Rectal smooth muscle tissue (tissue), 1 donor: ENCODE results near the gene ZNF32.

ENCODE experiments used
- H3K27ac ChIP-seq: one replicate; pipeline ENCODE4 v1.7.0; 2013; ENCODE audit warnings: low read depth, low read length, inconsistent platforms
- H3K27me3 ChIP-seq: one replicate; pipeline ENCODE4 v1.7.0; 2013; ENCODE audit warnings: low read length; ENCODE audit not compliant: control insufficient read depth, insufficient read depth
- H3K36me3 ChIP-seq: one replicate; pipeline ENCODE4 v1.7.0; 2013; ENCODE audit warnings: low read length; ENCODE audit not compliant: control insufficient read depth, insufficient read depth
- H3K4me1 ChIP-seq: one replicate; pipeline ENCODE4 v1.7.0; 2013; ENCODE audit warnings: low read length; ENCODE audit not compliant: control insufficient read depth, insufficient read depth
- H3K4me3 ChIP-seq: one replicate; pipeline ENCODE4 v1.7.0; 2013; ENCODE audit warnings: low read length
- H3K9ac ChIP-seq: one replicate; pipeline ENCODE4 v1.7.0; 2013; ENCODE audit warnings: low read length

The ZNF32 gene

GRCh38 chr10:43688348-43688892 is 39.7 kb upstream of the ZNF32 start:
- no peak overlapping the region for H3K27ac ChIP-seq
- H3K4me3 ChIP-seq: no peak overlapping the region
- H3K4me1 ChIP-seq: peaks cover 3% of the 10 kb centered on the region
- H3K36me3 ChIP-seq: no peaks in the 10 kb centered on the region
- no peak overlapping the region for H3K9ac ChIP-seq
- H3K27me3 ChIP-seq: no peaks in the 10 kb centered on the region

- H3K36me3 ChIP-seq: no peaks in the 10 kb centered on the region
- H3K9ac ChIP-seq: no peak overlapping the region
- H3K27ac ChIP-seq: no peak overlapping the region
- no peaks in the 10 kb centered on the region for H3K27me3 ChIP-seq
- peaks cover 3% of the 10 kb centered on the region for H3K4me1 ChIP-seq
- H3K4me3 ChIP-seq: no peak overlapping the region
These were observed 38.7 kb upstream of the ZNF32 start for GRCh38 chr10:43687373-43687772.

- Histone ChIP-seq H3K9ac (no peak overlapping the region), H3K4me3 (no peak overlapping the region), H3K27ac (no peak overlapping the region), H3K27me3 (no peaks in the 10 kb centered on the region), H3K4me1 (peaks cover 3% of the 10 kb centered on the region), H3K36me3 (no peaks in the 10 kb centered on the region)
These were observed 37.7 kb upstream of the ZNF32 start for GRCh38 chr10:43686414-43686813.

DNA sequence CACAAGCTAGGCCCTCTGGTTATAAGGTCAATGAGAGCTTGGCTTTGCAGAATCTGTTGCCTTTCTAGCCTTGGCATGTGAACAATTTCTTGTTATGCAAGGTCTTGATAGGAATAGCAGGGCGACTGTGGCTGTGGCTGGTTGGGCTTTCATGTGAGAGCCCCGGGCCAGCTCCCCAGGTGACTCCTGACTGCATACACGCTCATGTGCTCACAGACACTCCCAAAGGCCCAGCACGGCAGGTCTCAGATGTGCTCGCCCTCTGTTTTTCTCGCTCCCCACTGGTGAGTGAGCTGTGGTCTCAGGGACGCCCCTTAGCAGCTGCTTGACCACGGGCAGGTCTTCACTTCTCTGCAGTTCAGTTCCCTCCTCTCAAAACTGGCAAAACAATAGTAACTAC is 37.1 kb upstream of the ZNF32 start:
- no peak overlapping the region for H3K9ac ChIP-seq
- no peak overlapping the region for H3K27ac ChIP-seq
- no peaks in the 10 kb centered on the region for H3K27me3 ChIP-seq
- peaks cover 3% of the 10 kb centered on the region for H3K4me1 ChIP-seq
- no peak overlapping the region for H3K4me3 ChIP-seq
- H3K36me3 ChIP-seq: no peaks in the 10 kb centered on the region

- Histone ChIP-seq H3K36me3 (no peaks in the 10 kb centered on the region), H3K27me3 (no peaks in the 10 kb centered on the region), H3K4me1 (peaks cover 6% of the 10 kb centered on the region), H3K9ac (no peak overlapping the region), H3K4me3 (no peak overlapping the region), H3K27ac (no peak overlapping the region)
These were observed 35.5 kb upstream of the ZNF32 start for GRCh38 chr10:43684292-43684559.

DNA sequence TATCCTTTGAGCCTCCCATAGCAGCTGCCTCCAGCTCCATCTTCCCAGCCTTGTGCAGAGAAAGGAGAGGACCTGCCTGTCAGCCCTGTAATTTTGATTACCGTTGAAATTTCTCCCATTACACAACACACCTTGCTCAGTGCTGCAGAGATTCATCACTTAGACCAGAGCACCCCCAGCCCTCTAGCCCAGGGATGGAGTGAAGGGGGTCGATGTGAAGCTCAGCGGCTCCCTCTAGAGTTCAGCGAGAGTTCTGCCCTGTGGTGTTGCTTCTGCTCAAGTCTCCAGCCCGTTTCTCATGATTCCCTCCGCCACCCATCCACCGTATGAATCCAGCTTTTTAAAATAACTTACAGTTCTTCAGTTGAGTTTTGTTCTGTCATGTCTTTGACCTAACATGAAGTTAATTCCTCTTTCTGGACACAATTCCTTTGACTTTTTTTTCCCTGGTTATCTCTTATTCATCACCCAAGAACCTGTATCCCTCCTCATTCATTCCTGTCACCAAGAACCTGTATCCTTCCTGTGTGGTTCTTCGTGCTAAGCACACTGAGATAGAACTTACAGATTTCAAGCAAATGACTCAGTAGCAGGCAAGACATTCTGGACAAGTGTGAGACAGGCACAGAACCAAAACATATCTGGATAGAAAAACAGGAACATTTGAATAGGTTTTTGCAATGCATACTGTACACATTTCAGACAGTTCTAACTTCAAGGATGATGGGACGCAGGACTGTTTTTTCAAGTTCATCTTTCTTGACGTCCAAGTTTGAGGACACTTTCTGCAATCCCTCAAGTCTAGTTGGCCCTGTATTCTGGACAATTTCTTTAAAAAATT is 35.0 kb upstream of the ZNF32 start:
- H3K9ac ChIP-seq: no peak overlapping the region
- no peaks in the 10 kb centered on the region for H3K36me3 ChIP-seq
- H3K27ac ChIP-seq: no peak overlapping the region
- no peak overlapping the region for H3K4me3 ChIP-seq
- H3K27me3 ChIP-seq: no peaks in the 10 kb centered on the region
- peaks cover 6% of the 10 kb centered on the region for H3K4me1 ChIP-seq

- Histone ChIP-seq H3K27me3 (no peaks in the 10 kb centered on the region), H3K9ac (no peak overlapping the region)
These were observed 34.3 kb upstream of the ZNF32 start for GRCh38 chr10:43682956-43683355.

DNA sequence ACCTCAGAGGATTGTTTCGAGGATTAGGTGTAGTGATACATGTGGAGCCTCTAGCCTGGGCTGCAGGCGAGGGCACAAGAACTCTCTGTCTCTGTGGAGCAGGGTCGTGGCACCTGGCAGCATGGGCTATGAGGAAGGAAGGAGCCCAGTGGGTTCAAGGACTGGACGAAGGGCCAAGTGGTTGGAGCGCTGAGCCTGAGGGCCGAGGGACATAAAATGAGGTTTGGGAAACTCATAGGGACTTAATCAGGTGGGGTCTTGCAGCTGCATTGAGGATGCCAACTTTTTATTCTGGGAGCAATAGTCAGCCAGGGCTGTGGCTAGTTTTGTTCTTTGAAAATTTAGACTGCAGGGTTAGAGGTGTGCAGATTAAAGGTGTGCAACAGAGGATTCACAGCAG is 33.0 kb upstream of the ZNF32 start:
- peaks cover 7% of the 10 kb centered on the region for H3K4me1 ChIP-seq
- H3K36me3 ChIP-seq: no peaks in the 10 kb centered on the region
- no peaks in the 10 kb centered on the region for H3K27me3 ChIP-seq
- H3K4me3 ChIP-seq: no peak overlapping the region
- H3K27ac ChIP-seq: no peak overlapping the region
- H3K9ac ChIP-seq: no peak overlapping the region

More at GRCh38 chr10:43682956-43683355, 34.3 kb upstream of the ZNF32 start:
- peaks cover 6% of the 10 kb centered on the region for H3K4me1 ChIP-seq
- H3K27ac ChIP-seq: no peak overlapping the region
- H3K36me3 ChIP-seq: no peaks in the 10 kb centered on the region
- H3K4me3 ChIP-seq: no peak overlapping the region

GRCh38 chr10:43681220-43681619 is 32.5 kb upstream of the ZNF32 start:
- Histone ChIP-seq H3K27ac (no peak overlapping the region), H3K4me3 (no peak overlapping the region), H3K27me3 (no peaks in the 10 kb centered on the region), H3K36me3 (no peaks in the 10 kb centered on the region), H3K4me1 (peaks cover 9% of the 10 kb centered on the region), H3K9ac (no peak overlapping the region)

DNA sequence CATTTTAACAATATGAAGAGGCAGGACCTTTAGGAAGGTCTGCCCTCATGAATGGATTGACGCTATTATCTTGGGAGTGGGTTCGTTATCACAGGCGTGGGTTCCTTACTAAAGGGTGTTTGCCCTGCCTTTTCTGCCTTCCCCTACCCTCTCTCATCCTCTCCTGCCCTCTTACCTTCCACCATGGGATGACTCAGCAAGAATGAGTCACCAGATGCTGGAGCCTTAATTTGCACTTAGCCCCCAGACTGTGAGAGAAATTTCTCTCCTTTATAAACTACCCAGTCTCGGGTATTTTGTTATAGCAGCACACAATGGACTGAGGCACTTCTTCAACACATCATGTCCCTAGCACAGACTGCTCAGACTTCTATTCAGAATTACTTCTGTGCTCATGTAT is 31.4 kb upstream of the ZNF32 start:
- H3K9ac ChIP-seq: no peak overlapping the region
- H3K27me3 ChIP-seq: no peaks in the 10 kb centered on the region
- no peak overlapping the region for H3K27ac ChIP-seq
- H3K4me1 ChIP-seq: peaks cover 9% of the 10 kb centered on the region
- no peak overlapping the region for H3K4me3 ChIP-seq
- H3K36me3 ChIP-seq: no peaks in the 10 kb centered on the region

- no peak overlapping the region for H3K4me3 ChIP-seq
- no peak overlapping the region for H3K9ac ChIP-seq
- no peaks in the 10 kb centered on the region for H3K27me3 ChIP-seq
- H3K27ac ChIP-seq: no peak overlapping the region
- H3K4me1 ChIP-seq: peaks cover 9% of the 10 kb centered on the region
- H3K36me3 ChIP-seq: no peaks in the 10 kb centered on the region
These were observed 30.8 kb upstream of the ZNF32 start for GRCh38 chr10:43679509-43679908.

DNA sequence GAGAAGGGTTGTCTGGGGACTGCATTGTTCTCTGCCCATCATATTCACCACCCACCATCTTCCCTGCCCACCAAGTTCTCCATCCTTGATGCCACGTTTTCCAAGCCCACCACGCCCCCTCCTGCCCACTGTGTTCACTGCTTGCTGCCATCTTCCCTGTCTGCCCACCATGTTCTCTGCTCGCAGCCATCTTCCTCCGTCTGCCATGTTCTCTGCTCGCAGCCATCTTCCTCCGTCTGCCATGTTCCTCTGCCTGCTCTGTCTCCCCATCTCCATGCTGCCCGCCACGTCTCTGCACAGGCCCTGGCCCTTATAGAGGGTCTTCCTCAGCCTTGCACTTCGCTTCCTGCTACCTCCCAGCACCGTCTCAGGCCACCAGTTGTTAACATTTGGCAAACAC is 30.0 kb upstream of the ZNF32 start:
- Histone ChIP-seq H3K4me3 (no peak overlapping the region), H3K27me3 (no peaks in the 10 kb centered on the region), H3K36me3 (no peaks in the 10 kb centered on the region), H3K9ac (no peak overlapping the region), H3K27ac (no peak overlapping the region), H3K4me1 (peaks cover 9% of the 10 kb centered on the region)

GRCh38 chr10:43676901-43677300 is 28.2 kb upstream of the ZNF32 start:
- peaks cover 9% of the 10 kb centered on the region for H3K4me1 ChIP-seq
- H3K27me3 ChIP-seq: no peaks in the 10 kb centered on the region
- no peak overlapping the region for H3K4me3 ChIP-seq
- H3K27ac ChIP-seq: no peak overlapping the region
- H3K36me3 ChIP-seq: no peaks in the 10 kb centered on the region
- no peak overlapping the region for H3K9ac ChIP-seq
